ENCODE results near the gene RELN.

DNA sequence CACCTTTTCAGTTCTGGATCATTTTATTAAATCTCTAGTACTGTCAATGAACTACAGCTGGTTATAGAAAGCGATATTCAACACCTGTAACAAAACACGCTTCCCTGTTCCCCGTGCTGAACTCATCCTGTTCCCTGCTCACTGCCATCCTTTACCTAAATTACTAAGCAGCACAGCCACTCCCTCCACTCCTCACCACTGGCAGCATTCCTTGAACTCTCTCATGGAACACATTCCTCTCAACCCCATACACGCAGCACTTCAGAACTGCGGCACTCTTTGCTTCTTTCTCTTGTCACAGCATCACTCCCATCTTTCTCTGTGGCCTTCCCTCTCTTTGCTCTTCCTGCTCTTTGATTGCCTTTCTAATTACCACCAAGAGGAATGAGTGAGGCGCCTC lies 27.4 kb downstream of the RELN start:
- TF ChIP-seq, protein P1, sequence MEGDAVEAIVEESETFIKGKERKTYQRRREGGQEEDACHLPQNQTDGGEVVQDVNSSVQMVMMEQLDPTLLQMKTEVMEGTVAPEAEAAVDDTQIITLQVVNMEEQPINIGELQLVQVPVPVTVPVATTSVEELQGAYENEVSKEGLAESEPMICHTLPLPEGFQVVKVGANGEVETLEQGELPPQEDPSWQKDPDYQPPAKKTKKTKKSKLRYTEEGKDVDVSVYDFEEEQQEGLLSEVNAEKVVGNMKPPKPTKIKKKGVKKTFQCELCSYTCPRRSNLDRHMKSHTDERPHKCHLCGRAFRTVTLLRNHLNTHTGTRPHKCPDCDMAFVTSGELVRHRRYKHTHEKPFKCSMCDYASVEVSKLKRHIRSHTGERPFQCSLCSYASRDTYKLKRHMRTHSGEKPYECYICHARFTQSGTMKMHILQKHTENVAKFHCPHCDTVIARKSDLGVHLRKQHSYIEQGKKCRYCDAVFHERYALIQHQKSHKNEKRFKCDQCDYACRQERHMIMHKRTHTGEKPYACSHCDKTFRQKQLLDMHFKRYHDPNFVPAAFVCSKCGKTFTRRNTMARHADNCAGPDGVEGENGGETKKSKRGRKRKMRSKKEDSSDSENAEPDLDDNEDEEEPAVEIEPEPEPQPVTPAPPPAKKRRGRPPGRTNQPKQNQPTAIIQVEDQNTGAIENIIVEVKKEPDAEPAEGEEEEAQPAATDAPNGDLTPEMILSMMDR (IDR thresholded peaks at IDR 0.05): no peak
- no peak for TF ChIP-seq POLR2A (IDR thresholded peaks at IDR 0.05)

Measured in heart left ventricle (tissue), 13 donors.